Nucleus accumbens (tissue), 56 donors: ENCODE data around the gene RNF111.
"Not testable (repeated sequence)": the region's sequence is repeated elsewhere in the genome, so short reads cannot be mapped to it uniquely, and the experiment has no call there.

Experiments
- DNase-seq, 56 donors: peaks; one replicate each; lab custom pipeline; 2025; lab: John Stamatoyannopoulos, UW

Gene RNF111

GRCh38 chr15:59127255-59127654 is 139.8 kb downstream of the RNF111 start:
- DNase-seq: not testable (repeated sequence)

DNA sequence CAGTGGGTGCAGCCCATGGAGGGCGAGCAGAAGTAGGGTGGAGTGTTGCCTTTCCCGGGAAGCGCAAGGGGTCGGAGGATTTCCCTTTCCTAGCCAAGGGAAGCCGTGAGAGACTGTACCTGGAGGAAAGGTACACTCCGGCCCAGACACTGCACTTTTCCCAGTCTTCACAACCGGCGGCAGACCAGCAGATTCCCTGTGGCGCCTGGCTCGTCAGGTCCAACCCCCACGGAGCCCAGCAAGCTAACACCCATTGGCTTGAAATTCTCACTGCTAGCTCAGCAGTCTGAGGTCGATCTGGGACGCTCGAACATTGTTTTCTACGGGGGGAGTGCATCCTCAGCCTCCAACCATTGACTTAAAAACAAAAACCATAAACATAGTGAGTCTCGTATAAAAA is 144.0 kb downstream of the RNF111 start:
- no peak for DNase-seq

DNA sequence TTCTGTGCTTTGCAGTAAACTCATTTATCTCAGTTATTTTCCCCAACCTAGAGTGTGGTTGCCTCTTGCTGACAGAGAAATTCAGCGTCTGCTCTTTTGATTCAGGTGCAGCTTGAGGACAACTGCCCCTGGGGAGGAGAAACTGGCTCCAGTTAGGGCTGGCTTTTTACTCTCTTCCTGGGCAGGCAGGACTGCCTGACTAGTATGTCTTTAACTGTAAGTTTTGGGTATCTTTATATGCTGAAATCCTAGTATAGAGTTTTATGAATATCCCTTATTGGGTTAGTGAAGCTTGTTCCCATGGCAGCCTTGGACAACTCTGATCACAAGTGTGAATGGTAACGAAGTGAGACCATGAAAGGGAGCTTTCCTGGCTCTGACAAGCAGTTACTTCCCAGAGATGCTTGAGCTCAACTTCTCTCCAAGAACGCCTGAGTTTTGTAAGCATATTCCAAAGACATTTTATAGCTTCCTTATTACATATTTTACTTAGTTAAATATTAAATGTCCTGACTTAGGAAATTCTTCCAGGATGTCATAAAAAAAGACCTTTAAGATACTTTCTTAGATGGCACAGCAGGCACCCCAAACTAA is 144.6 kb downstream of the RNF111 start:
- DNase-seq: no peak

DNA sequence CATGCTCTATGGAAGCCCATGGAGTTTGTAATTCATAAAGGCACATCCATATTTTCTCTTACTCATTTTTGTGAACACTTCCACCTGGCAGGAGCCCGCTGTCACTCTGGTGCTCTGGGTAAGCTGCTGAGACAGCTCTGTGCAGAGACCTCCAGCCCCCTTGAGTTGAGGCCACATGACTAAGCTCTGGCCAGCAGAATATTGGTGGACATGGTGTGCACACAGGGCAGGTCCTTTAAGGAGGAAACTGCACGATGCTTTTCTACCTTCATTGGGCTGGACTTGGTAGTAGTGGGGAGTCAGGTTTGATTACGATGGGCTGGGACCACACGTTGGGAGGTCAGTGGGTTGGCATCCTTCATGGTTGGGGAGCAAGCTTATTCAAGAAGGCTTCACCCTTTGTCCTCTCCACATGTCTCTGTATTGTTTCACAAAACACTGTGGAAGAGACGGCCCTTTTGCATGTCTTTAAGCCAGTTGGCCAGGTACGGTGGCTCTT is 146.5 kb downstream of the RNF111 start:
- DNase-seq: no peak

DNA sequence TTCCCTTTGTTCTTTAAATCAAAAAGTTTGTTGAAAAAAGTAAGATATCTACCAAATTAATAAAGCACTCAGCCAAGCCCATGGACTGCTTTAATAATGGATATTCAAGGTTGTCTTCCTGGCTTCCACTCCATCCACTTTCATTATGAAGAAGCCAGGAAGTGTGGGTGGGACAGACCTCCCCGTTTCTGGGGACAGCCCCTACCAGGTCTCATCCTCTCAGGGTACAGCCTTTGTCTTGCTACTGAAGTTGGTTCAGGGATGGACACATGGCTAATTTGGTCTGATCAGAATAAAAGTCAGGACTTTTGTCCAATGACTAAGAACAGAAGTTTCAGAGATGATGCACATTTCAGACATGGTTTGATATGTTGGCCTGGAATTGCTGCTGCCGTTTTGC is 150.1 kb downstream of the RNF111 start:
- no peak for DNase-seq

- DNase-seq: peak in 4 of 56 donors; percentile 5 to 24 (median 14)
Measured at GRCh38 chr15:59138243-59138642, 150.8 kb downstream of the RNF111 start.

DNA sequence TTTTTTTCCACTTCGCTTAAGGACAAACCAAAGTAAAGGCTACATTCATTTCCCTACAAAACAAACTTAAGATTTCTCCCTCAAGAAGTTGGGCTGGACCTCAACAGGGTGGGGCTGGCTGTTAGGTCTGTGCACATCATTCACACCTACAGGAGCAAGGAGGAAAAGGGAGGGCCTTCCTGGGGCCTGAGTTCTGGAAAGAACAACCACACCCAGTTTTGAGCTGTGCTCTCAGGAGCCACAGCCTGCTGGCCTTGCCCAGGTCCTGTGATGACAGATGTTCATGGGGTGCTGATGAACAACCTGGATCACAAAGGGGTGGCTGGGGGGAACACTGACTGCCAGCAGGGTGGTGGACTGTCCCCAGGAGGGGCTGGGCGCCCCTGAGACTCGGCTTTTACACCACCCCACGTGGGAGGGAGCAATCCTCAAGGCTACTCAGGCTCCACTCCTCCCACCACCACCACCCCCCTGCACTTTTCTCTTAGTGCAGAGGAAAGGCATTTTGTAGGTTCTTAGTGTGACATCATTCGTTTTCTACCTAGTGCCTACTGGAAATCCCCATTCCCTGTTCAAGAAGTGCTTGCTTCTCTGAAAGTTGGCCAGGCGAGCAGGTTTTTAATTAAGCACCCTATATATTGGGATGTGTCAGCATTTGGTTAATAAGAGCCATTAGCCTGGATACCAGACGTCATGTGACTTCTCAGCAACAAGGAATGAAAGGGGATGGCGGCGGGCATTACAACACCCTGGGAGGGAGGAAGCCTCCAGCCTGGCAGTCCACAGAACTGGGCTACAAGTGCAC is 153.2 kb downstream of the RNF111 start:
- peak in 1 of 56 donors; percentile 23 for DNase-seq

DNA sequence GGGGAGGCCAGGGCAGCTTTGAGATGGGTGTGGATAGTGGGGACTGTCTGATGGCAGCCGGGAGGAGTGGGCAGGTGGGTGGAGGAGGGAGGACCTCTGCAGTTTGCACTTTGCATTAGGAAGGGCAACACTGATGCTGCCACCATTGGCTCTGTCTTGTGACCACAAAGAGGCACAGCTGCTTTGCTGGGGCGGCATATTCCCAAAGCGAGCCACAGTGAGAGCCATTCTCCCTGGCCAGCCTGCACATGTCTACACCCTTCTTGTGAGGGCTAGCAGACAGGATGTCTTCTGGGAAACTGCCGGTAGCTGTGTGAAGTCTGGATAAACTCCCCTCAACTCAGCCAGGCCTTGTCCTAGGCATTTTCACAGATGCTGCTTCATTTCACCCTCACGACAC is 155.8 kb downstream of the RNF111 start:
- DNase-seq: no peak

DNA sequence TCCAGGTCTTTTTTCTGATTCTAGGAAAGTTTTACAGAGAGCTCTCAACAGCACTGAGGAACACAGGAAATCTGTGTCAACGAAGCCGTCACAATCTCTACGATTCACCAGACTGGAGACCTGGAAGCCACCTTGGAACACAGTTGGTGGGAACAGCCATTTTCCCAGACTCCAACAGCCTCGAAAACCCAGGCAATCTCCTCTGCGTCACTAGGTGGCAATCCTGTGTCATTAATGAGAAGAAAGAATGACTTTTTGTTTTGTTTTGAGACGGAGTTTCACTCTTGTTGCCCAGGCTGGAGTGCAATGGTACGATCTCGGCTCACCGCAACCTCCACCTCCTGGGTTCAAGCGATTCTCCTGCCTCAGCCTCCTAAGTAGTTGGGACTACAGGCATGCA is 157.1 kb downstream of the RNF111 start:
- DNase-seq: peak in 4 of 56 donors; percentile 8 to 35 (median 27)
